Amniotic stem cell (primary cell): Measurements from ENCODE around the gene ADCY9.
"Not testable (repeated sequence)": the region's sequence is repeated elsewhere in the genome, so short reads cannot be mapped to it uniquely, and the experiment has no call there.

Experiments used
- DNase-seq: peaks from one replicate; lab custom pipeline; 2025; lab: John Stamatoyannopoulos, UW

ADCY9 gene

GRCh38 chr16:4067262-4068001, 48.8 kb downstream of the ADCY9 start:
- DNase-seq: no peak

- no peak for DNase-seq
Observed at GRCh38 chr16:4064950-4065352, 51.3 kb downstream of the ADCY9 start.

GRCh38 chr16:4062212-4062802, 53.9 kb downstream of the ADCY9 start:
- no peak for DNase-seq

GRCh38 chr16:4060823-4061222, 55.4 kb downstream of the ADCY9 start:
- no peak for DNase-seq

DNA sequence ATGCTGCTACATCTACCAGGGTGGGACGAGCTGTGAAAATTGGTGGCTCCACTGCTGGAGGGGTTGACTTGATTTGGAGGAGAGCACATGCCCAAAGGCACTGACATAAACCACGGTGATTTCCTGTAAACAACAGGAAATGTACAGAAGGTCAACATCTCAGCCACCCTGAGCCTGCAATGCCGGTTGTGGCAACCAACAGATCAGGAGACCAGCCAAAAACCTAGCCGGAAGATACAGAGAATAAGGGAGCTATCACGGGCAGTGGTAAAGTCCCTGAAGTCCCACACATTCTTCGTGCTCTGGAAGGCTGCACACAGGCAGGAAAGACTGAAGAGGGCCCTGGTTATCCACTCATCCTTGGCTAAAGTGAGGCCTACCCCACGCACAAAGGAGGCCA, 56.2 kb downstream of the ADCY9 start:
- DNase-seq: no peak

DNA sequence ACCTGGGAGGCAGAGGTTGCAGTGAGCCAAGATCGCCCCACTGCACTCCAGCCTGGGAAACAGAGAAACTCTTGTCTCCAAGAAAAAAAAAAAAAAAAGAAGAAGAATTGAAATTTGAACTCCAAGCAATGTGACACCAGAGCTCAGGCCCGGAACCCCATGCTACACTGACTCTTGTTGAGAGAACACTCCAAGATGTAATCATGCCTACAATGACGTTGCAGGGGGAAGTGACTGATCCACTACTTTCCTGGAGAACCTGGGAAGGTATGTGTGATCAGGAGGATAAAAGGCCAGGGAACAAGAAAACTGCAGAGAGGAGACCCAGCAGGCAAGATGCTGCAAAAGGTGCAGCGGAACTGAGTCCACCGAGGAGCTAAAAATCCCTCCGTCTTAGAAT, 57.9 kb downstream of the ADCY9 start:
- DNase-seq: no peak

DNA sequence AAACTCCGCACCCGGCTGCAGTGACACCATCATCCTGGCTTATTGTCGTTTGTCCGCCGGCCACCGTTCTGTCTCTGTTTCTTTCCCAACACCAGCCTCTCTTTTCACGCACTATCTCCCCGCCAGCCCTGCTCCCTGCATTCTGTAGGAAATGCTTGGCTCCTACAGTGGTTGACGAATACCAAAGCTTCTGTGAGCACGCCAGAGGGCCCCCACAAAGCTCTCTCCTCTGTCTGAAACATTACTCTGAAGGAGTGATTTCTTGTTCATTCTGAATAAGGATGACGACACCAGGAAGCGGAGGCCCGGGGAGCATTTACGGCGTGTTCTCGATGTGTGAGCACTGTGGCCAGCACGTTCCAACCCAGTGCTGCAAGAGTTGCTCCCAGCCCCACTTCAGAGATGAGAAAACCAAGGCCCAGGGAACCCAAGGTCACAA, 58.8 kb downstream of the ADCY9 start:
- DNase-seq: no peak

DNA sequence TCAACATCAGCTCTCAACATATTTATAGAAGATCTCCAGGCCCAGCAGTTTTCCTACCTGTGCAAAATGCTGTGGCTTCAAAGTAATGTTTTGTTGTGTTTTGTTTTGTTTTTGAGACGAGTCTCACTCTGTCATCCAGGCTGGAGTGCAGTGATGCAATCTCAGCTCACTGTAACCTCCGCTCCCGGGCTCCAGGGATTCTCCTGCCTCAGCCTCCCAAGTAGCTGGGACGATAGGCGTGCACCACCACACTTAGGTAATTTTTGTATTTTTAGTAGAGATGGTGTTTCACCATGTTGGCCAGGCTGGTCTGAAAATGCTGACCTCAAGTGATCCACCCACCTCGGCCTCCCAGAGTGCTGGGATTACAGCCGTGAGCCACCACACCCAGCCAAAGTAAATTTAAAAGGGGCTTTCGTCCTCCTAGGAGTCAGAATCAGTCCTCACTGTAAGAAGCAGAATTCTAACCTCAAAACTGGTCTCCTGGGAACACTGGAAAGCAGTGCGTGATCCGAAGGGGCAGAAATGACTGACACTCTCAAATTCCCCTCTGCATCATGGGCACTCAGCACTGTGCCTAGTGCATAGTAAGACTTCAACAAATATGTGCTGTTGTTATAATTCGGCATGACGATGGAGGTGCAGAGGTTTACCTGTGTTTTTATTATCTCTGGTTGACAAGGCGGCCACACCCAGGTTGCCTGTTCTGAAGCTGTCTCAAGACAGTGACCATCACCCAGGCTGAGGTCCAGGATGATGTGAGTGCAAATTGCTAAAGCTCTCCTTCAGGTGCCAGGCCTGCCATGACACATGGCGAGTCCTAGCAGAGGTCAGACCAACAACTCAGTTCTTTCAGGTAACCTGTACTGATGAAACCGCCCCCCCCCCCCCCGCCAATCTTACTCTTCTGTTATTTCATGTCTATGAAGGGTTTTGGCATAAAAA, 59.8 kb downstream of the ADCY9 start:
- no peak for DNase-seq

- DNase-seq: no peak
Observed at GRCh38 chr16:4055748-4056147, 60.5 kb downstream of the ADCY9 start.

- DNase-seq: peak; percentile 72
Observed at GRCh38 chr16:4053301-4053845, 62.9 kb downstream of the ADCY9 start.

DNA sequence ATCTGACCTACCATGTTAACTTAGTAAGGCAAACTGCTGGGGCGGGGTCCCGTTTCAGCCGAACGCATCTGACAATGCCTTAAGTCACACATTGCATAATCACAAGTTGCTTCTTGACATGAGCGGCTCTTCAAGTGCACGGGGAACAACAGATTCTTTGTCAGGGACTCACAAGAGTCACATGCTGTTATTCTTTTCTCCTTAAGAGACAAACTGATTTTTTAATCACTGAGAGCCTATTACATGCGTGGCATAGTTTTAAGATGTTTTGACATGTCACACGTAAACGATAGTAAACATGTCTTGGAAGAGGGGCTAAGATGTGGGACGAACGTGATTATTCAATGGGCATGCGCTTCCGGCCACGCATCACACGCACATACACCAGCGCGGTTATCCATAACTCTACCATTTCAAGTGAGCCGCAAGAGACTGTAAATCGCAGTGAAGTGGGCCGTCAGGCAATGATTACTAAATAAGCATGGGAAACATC, 63.4 kb downstream of the ADCY9 start:
- no peak for DNase-seq

DNA sequence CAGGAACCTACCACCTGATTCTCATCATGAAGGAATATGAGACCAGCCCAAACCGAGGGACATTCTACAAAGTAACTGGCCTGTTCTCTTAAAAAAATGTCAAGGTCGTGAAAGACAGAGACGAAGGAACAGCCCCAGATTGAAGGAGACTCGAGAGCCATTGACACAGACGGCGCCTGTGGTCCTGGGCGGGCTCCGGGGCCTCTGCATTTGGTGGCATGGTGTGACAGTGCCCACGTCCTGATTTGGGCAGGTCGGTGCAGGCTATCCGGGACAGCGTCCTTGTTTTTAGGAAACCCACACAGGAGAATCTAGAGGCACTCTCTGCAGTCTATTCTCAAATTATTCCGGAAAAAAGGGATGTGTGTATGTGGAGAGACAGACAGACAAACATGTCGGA, 64.1 kb downstream of the ADCY9 start:
- DNase-seq: no peak

- no peak for DNase-seq
Observed at GRCh38 chr16:4051591-4051990, 64.7 kb downstream of the ADCY9 start.

GRCh38 chr16:4049031-4049430, 67.2 kb downstream of the ADCY9 start:
- no peak for DNase-seq

DNA sequence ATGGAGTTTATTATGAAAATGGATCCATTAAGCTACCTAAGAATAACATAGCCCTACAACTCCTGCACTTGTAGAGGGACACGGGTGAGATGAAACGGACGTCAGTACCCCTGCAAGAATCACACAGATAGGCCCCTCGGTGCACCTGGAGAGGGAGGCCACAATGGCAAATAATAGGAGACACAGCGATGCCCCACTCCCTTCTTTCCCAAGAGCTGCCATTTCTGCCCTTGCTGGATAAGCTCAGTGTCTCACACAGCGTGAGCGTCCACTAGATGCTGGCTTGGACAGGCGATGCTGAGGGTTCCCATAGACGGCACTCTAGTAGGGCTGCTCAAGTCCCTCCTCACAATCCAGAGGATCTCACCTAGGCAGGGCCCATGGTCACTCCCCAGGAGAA, 67.8 kb downstream of the ADCY9 start:
- no peak for DNase-seq

DNA sequence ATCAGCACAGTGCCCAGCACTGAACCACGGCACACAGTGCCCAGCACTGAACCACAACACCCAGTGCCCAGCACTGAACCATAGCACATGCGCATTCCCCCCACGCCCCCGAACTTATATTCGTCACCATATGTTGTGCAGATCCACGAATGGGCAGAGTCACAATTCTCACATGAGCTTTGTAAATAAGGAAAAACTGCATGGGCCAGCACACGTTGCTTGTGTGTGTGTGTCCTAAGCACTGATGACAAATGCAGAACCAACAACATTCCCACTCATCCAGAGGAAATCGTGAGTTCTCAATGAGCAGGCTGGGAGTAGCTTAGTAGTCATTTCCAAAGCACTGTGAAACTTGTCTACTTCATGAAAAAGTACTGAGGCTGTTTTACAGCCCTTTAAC, 70.0 kb downstream of the ADCY9 start:
- DNase-seq: no peak

DNA sequence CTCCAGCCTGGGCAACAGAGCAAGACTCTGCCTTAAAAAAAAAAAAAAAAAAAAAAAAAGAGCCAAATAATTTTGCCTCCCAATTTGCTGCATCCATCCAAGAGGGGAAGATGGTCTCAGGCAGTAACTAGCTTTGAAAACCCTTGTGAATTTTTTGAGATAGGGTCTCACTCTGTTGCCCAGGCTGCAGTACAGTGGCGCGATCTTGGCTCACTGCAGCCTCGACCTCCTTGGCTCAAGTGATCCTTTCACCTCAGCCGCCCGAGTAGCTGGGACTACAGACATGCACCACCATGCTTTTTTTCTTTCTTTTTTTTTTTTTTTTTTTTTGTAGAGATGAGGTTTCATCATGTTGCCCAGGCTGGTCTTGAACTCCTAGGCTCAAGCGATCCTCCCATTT, 70.7 kb downstream of the ADCY9 start:
- DNase-seq: not testable (repeated sequence)

- no peak for DNase-seq
Observed at GRCh38 chr16:4042581-4042980, 73.7 kb downstream of the ADCY9 start.

- DNase-seq: no peak
Observed at GRCh38 chr16:4038448-4038847, 77.8 kb downstream of the ADCY9 start.

- not testable (repeated sequence) for DNase-seq
Observed at GRCh38 chr16:4036952-4037351, 79.3 kb downstream of the ADCY9 start.

DNA sequence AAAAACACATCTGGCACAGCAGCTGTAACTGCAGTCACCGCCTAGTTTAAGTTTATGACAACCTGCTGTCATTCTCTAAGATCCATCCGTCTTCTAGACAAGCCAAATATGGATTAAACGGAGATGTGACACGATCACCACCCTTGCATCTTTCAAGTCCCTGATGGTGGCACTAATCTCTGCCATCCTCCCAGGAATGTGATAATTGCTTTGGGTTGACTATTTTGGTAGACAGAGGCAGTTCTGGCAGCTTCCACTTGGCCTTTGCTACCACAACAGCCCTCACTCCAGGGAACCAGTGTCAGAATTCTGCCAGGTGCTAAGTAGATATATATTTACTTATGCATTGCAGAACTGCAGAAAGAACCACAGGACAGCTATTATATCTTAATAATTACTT, 81.3 kb downstream of the ADCY9 start:
- DNase-seq: no peak

GRCh38 chr16:4033951-4034350, 82.3 kb downstream of the ADCY9 start:
- DNase-seq: no peak
